ENCODE results near the gene C2orf68. TPM values are rescaled to one million over a fixed set of nuclear protein-coding genes. Genes with fewer than 3 reads are reported as not detected.

Gene C2orf68
- total and polyA plus RNA-seq, 2 of the 13 experiments (the other 11 are each of a cell fraction or from before 2014, with no cell fraction given), result 47.1 to 77.4 TPM

- TF ChIP-seq ZNF280D (CRISPR knock-in tag; IDR thresholded peaks at IDR 0.05) (no peak), ZFYVE20 (CRISPR knock-in tag; IDR thresholded peaks at IDR 0.05; ENCODE audit: borderline replicate concordance, low read depth) (no peak), ZNF547 (CRISPR knock-in tag; IDR thresholded peaks at IDR 0.05) (peak; percentile 52; the same call in 1 of the 2 replicates), ZNF710 (CRISPR knock-in tag; IDR thresholded peaks at IDR 0.05; ENCODE audit: borderline replicate concordance) (0 out of 2 replicates have a peak, but pooled peaks have one; percentile 19), ZNF124 (CRISPR knock-in tag; IDR thresholded peaks at IDR 0.05) (no peak), ZNF580 (CRISPR knock-in tag; IDR thresholded peaks at IDR 0.05; ENCODE audit: borderline replicate concordance, low read depth) (no peak), TIGD3 (CRISPR knock-in tag; IDR thresholded peaks at IDR 0.05; ENCODE audit: borderline replicate concordance) (no peak), ZNF224 (CRISPR knock-in tag; IDR thresholded peaks at IDR 0.05) (no peak), ZNF800 (CRISPR knock-in tag; IDR thresholded peaks at IDR 0.05) (no peak), GTF2F1 (IDR thresholded peaks at IDR 0.05; ENCODE audit: low read length) (no peak), ZBED4 (CRISPR knock-in tag; IDR thresholded peaks at IDR 0.05; ENCODE audit: borderline replicate concordance) (no peak), TRAFD1 (CRISPR knock-in tag; IDR thresholded peaks at IDR 0.05; ENCODE audit: borderline replicate concordance) (no peak)
These were observed 34.3 kb downstream of the C2orf68 start, which contains the start of gene VAMP8 (continued) for GRCh38 chr2:85577386-85578242.
